ENCODE results near the gene WNT9B.

DNA sequence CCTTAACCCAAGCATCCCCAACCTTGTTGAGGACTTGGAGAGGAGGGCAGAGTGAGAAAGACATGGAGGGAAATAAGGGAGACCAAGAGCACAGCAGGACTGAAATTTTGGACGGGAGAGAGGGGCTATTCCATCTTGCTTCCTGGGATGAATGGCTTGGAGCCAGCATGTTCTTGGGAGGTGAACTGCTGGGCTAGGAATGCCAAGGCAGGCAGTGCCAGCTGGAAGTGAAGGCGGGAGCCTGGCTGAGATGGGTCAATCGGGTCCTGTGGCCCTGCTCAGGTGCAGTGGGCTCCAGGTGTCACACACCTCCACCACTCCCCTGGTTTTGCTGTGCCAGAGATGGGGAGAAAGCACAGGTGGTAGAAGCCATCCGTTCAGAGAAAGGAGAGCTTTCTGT lies 25.5 kb downstream of the WNT9B start:
- TF ChIP-seq POLR2AphosphoS5 (IDR thresholded peaks at IDR 0.05; ENCODE audit: low read depth, low read length), result no peak
- TF ChIP-seq, protein P1, sequence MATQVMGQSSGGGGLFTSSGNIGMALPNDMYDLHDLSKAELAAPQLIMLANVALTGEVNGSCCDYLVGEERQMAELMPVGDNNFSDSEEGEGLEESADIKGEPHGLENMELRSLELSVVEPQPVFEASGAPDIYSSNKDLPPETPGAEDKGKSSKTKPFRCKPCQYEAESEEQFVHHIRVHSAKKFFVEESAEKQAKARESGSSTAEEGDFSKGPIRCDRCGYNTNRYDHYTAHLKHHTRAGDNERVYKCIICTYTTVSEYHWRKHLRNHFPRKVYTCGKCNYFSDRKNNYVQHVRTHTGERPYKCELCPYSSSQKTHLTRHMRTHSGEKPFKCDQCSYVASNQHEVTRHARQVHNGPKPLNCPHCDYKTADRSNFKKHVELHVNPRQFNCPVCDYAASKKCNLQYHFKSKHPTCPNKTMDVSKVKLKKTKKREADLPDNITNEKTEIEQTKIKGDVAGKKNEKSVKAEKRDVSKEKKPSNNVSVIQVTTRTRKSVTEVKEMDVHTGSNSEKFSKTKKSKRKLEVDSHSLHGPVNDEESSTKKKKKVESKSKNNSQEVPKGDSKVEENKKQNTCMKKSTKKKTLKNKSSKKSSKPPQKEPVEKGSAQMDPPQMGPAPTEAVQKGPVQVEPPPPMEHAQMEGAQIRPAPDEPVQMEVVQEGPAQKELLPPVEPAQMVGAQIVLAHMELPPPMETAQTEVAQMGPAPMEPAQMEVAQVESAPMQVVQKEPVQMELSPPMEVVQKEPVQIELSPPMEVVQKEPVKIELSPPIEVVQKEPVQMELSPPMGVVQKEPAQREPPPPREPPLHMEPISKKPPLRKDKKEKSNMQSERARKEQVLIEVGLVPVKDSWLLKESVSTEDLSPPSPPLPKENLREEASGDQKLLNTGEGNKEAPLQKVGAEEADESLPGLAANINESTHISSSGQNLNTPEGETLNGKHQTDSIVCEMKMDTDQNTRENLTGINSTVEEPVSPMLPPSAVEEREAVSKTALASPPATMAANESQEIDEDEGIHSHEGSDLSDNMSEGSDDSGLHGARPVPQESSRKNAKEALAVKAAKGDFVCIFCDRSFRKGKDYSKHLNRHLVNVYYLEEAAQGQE (IDR thresholded peaks at IDR 0.05; ENCODE audit: insufficient read depth in 1 of 2, low read depth in 2 of 2, low read length in 2 of 2), result no peak
